ENCODE measurements around the gene XRCC2.

Gene XRCC2

GRCh38 chr7:152710153-152710442 lies 34.2 kb upstream of the XRCC2 start:
- H3K4me1 ChIP-seq (ENCODE audit: control insufficient read depth in 1 of 2, insufficient read depth in 2 of 2, low read length in 2 of 2): no peaks in the 10 kb centered on the region
- H4K91ac ChIP-seq (ENCODE audit: low read depth, low read length): no peak overlapping the region
- H4K8ac ChIP-seq (ENCODE audit: low read depth, low read length): no peak overlapping the region
- no CpG with 5 or more reads among the region's 2 CpGs for WGBS (ENCODE audit: extremely low coverage, insufficient coverage, insufficient read length)
- no peak overlapping the region for H3K27ac ChIP-seq (ENCODE audit: low read depth, low read length)
- H2BK12ac ChIP-seq (ENCODE audit: low read length): no peak overlapping the region
- H2AFZ ChIP-seq (ENCODE audit: insufficient read depth, low read length, poor library complexity): no peak overlapping the region
- H2AK5ac ChIP-seq (ENCODE audit: low read length): no peak overlapping the region
- peak in 1 of 2 donors; percentile 24 for DNase-seq
- no peak overlapping the region for H3K4ac ChIP-seq (ENCODE audit: low read depth, low read length)
- H3K9ac ChIP-seq (ENCODE audit: low read length): no peak overlapping the region
- H3K4me2 ChIP-seq (ENCODE audit: low read length): no peak overlapping the region
- H3K79me2 ChIP-seq (ENCODE audit: control insufficient read depth, insufficient read depth, low read length, poor library complexity): no peaks in the 10 kb centered on the region
- H2BK5ac ChIP-seq (ENCODE audit: low read depth, low read length, poor library complexity): no peak overlapping the region
- no peak overlapping the region for H3K18ac ChIP-seq (ENCODE audit: low read length)
- no peak overlapping the region for H3K4me3 ChIP-seq (ENCODE audit: low read depth, low read length)
- no peak overlapping the region for H3K14ac ChIP-seq (ENCODE audit: low read length)
- H2BK120ac ChIP-seq (ENCODE audit: insufficient read depth, low read length, poor library complexity): no peak overlapping the region
- H3K23ac ChIP-seq (ENCODE audit: low read length): no peak overlapping the region
- H3K36me3 ChIP-seq (ENCODE audit: control insufficient read depth in 1 of 2, insufficient read depth in 2 of 2, low read length in 2 of 2): peaks cover 0 to 2% of the 10 kb centered on the region in 2 experiments
- H4K12ac ChIP-seq (ENCODE audit: low read depth, low read length): no peak overlapping the region
- H3K9me3 ChIP-seq (ENCODE audit: insufficient read depth, low read depth, low read length): peaks cover 2% of the 10 kb centered on the region
- no peaks in the 10 kb centered on the region for H3K79me1 ChIP-seq (ENCODE audit: low read length)
- no peaks in the 10 kb centered on the region for H3K27me3 ChIP-seq (ENCODE audit: insufficient read depth, low read length)

GRCh38 chr7:152709287-152710152 lies 33.6 kb upstream of the XRCC2 start:
- Histone ChIP-seq H2BK5ac (ENCODE audit: low read depth, low read length, poor library complexity) (no peak overlapping the region), H3K4me1 (ENCODE audit: control insufficient read depth in 1 of 2, insufficient read depth in 2 of 2, low read length in 2 of 2) (no peaks in the 10 kb centered on the region), H3K4ac (ENCODE audit: low read depth, low read length) (no peak overlapping the region), H3K27me3 (ENCODE audit: insufficient read depth, low read length) (no peaks in the 10 kb centered on the region), H4K91ac (ENCODE audit: low read depth, low read length) (no peak overlapping the region), H3K36me3 (ENCODE audit: control insufficient read depth in 1 of 2, insufficient read depth in 2 of 2, low read length in 2 of 2) (peaks cover 0 to 2% of the 10 kb centered on the region in 2 experiments), H3K4me2 (ENCODE audit: low read length) (no peak overlapping the region), H4K12ac (ENCODE audit: low read depth, low read length) (no peak overlapping the region), H2BK12ac (ENCODE audit: low read length) (no peak overlapping the region), H3K79me1 (ENCODE audit: low read length) (no peaks in the 10 kb centered on the region), H3K9ac (ENCODE audit: low read length) (no peak overlapping the region), H3K79me2 (ENCODE audit: control insufficient read depth, insufficient read depth, low read length, poor library complexity) (no peaks in the 10 kb centered on the region), H4K8ac (ENCODE audit: low read depth, low read length) (no peak overlapping the region), H2AK5ac (ENCODE audit: low read length) (no peak overlapping the region), H2BK120ac (ENCODE audit: insufficient read depth, low read length, poor library complexity) (no peak overlapping the region), H3K4me3 (ENCODE audit: low read depth, low read length) (no peak overlapping the region), H3K18ac (ENCODE audit: low read length) (no peak overlapping the region), H3K9me3 (ENCODE audit: insufficient read depth, low read depth, low read length) (peaks cover 2% of the 10 kb centered on the region), H2AFZ (ENCODE audit: insufficient read depth, low read length, poor library complexity) (no peak overlapping the region), H3K27ac (ENCODE audit: low read depth, low read length) (no peak overlapping the region), H3K14ac (ENCODE audit: low read length) (no peak overlapping the region), H3K23ac (ENCODE audit: low read length) (no peak overlapping the region)
- DNase-seq: peak; percentile 25 to 49
- no CpG with 5 or more reads among the region's 5 CpGs for WGBS (ENCODE audit: extremely low coverage, insufficient coverage, insufficient read length)

GRCh38 chr7:152704796-152705384 lies 28.9 kb upstream of the XRCC2 start:
- Histone ChIP-seq H3K4me1 (ENCODE audit: control insufficient read depth in 1 of 2, insufficient read depth in 2 of 2, low read length in 2 of 2) (no peaks in the 10 kb centered on the region), H2BK12ac (ENCODE audit: low read length) (no peak overlapping the region), H4K8ac (ENCODE audit: low read depth, low read length) (no peak overlapping the region), H3K9ac (ENCODE audit: low read length) (no peak overlapping the region), H3K36me3 (ENCODE audit: control insufficient read depth in 1 of 2, insufficient read depth in 2 of 2, low read length in 2 of 2) (peaks cover 0 to 2% of the 10 kb centered on the region in 2 experiments), H3K79me2 (ENCODE audit: control insufficient read depth, insufficient read depth, low read length, poor library complexity) (no peaks in the 10 kb centered on the region), H2BK5ac (ENCODE audit: low read depth, low read length, poor library complexity) (no peak overlapping the region), H3K14ac (ENCODE audit: low read length) (no peak overlapping the region), H3K4ac (ENCODE audit: low read depth, low read length) (no peak overlapping the region), H3K27me3 (ENCODE audit: insufficient read depth, low read length) (no peaks in the 10 kb centered on the region), H3K23ac (ENCODE audit: low read length) (no peak overlapping the region), H3K9me3 (ENCODE audit: insufficient read depth, low read depth, low read length) (peaks cover 3% of the 10 kb centered on the region), H3K18ac (ENCODE audit: low read length) (no peak overlapping the region), H3K4me3 (ENCODE audit: low read depth, low read length) (no peak overlapping the region), H3K27ac (ENCODE audit: low read depth, low read length) (no peak overlapping the region), H2AK5ac (ENCODE audit: low read length) (no peak overlapping the region), H2BK120ac (ENCODE audit: insufficient read depth, low read length, poor library complexity) (no peak overlapping the region), H4K91ac (ENCODE audit: low read depth, low read length) (no peak overlapping the region), H4K12ac (ENCODE audit: low read depth, low read length) (no peak overlapping the region), H3K4me2 (ENCODE audit: low read length) (no peak overlapping the region), H2AFZ (ENCODE audit: insufficient read depth, low read length, poor library complexity) (no peak overlapping the region), H3K79me1 (ENCODE audit: low read length) (no peaks in the 10 kb centered on the region)
- no CpG with 5 or more reads among the region's 1 CpG for WGBS (ENCODE audit: extremely low coverage, insufficient coverage, insufficient read length)
- no peak for DNase-seq

GRCh38 chr7:152699079-152699478 lies 23.1 kb upstream of the XRCC2 start:
- no peak overlapping the region for H3K14ac ChIP-seq (ENCODE audit: low read length)
- H3K4me3 ChIP-seq (ENCODE audit: low read depth, low read length): no peak overlapping the region
- no peak for DNase-seq
- H3K27me3 ChIP-seq (ENCODE audit: insufficient read depth, low read length): no peaks in the 10 kb centered on the region
- H3K27ac ChIP-seq (ENCODE audit: low read depth, low read length): no peak overlapping the region
- no peaks in the 10 kb centered on the region for H3K79me1 ChIP-seq (ENCODE audit: low read length)
- H3K4me2 ChIP-seq (ENCODE audit: low read length): no peak overlapping the region
- H2BK12ac ChIP-seq (ENCODE audit: low read length): no peak overlapping the region
- no peak overlapping the region for H4K8ac ChIP-seq (ENCODE audit: low read depth, low read length)
- no peak overlapping the region for H2BK5ac ChIP-seq (ENCODE audit: low read depth, low read length, poor library complexity)
- no peak overlapping the region for H3K23ac ChIP-seq (ENCODE audit: low read length)
- H3K4me1 ChIP-seq (ENCODE audit: control insufficient read depth in 1 of 2, insufficient read depth in 2 of 2, low read length in 2 of 2): no peaks in the 10 kb centered on the region
- no peak overlapping the region for H2AK5ac ChIP-seq (ENCODE audit: low read length)
- H3K9ac ChIP-seq (ENCODE audit: low read length): no peak overlapping the region
- no peak overlapping the region for H2AFZ ChIP-seq (ENCODE audit: insufficient read depth, low read length, poor library complexity)
- H3K18ac ChIP-seq (ENCODE audit: low read length): no peak overlapping the region
- H2BK120ac ChIP-seq (ENCODE audit: insufficient read depth, low read length, poor library complexity): no peak overlapping the region
- peaks cover under 1% of the 10 kb centered on the region for H3K9me3 ChIP-seq (ENCODE audit: insufficient read depth, low read depth, low read length)
- no peak overlapping the region for H4K12ac ChIP-seq (ENCODE audit: low read depth, low read length)
- H3K36me3 ChIP-seq (ENCODE audit: control insufficient read depth in 1 of 2, insufficient read depth in 2 of 2, low read length in 2 of 2): no peaks in the 10 kb centered on the region
- no peaks in the 10 kb centered on the region for H3K79me2 ChIP-seq (ENCODE audit: control insufficient read depth, insufficient read depth, low read length, poor library complexity)
- H4K91ac ChIP-seq (ENCODE audit: low read depth, low read length): no peak overlapping the region
- no peak overlapping the region for H3K4ac ChIP-seq (ENCODE audit: low read depth, low read length)
